CD4-positive, CD25-positive, alpha-beta regulatory T cell (primary cell): ENCODE measurements around the gene TC2N. TPM values are rescaled to one million over a fixed set of nuclear protein-coding genes. Genes with fewer than 3 reads are reported as not detected.

Experiments
- ATAC-seq, 2 donors: fragments of 150-1000 bp; cut with Tn5 transposase; one replicate each; pipeline ENCODE4 v1.10.0; 2021; ENCODE audit warnings: low read depth in 2 of 2, moderate number of reproducible peaks in 2 of 2, moderate library complexity in 1 of 2
- DNase-seq, 3 donors: peaks; one replicate each; pipeline versions ENCODE4 v3.0.0 to v3.0.0-alpha.2; 2012 to 2022; ENCODE audit warnings: mixed read lengths in 1 of 3
- H3K27ac ChIP-seq: one replicate; pipeline ENCODE4 v1.7.0; 2013; ENCODE audit warnings: mild to moderate bottlenecking, low read length; ENCODE audit not compliant: insufficient read depth, poor library complexity, severe bottlenecking
- H3K27me3 ChIP-seq: one replicate; pipeline ENCODE4 v1.7.0; 2013; ENCODE audit warnings: low read length; ENCODE audit not compliant: control insufficient read depth, insufficient read depth
- H3K36me3 ChIP-seq: one replicate; pipeline ENCODE4 v1.7.0; 2013; ENCODE audit warnings: mild to moderate bottlenecking, low read length, moderate library complexity; ENCODE audit not compliant: control insufficient read depth, insufficient read depth
- H3K4me1 ChIP-seq: 2 replicates; pipeline ENCODE4 v1.7.0; 2013; ENCODE audit warnings: mild to moderate bottlenecking, low read length; ENCODE audit not compliant: insufficient read depth, control insufficient read depth, poor library complexity, severe bottlenecking
- H3K4me3 ChIP-seq: one replicate; pipeline ENCODE4 v1.7.0; 2013; ENCODE audit warnings: low read depth, mild to moderate bottlenecking, low read length, moderate library complexity
- H3K9me3 ChIP-seq, 2 experiments: 1 replicate in 1 of 2; 2 replicates in 1 of 2; pipeline ENCODE4 v1.7.0; 2013; ENCODE audit warnings: low read length in 2 of 2, mild to moderate bottlenecking in 1 of 2, moderate library complexity in 1 of 2; ENCODE audit not compliant: control insufficient read depth in 2 of 2
- H3K27ac Mint-ChIP-seq, 3 donors: one replicate each; pipeline ENCODE4 v1.8.0; 2020 to 2022; ENCODE audit warnings: mild to moderate bottlenecking in 3 of 3, mixed read lengths in 3 of 3, moderate library complexity in 2 of 3
- H3K27me3 Mint-ChIP-seq: one replicate; pipeline ENCODE4 v1.8.0; 2022; ENCODE audit warnings: mild to moderate bottlenecking, mixed read lengths
- H3K36me3 Mint-ChIP-seq: one replicate; pipeline ENCODE4 v1.8.0; 2020; ENCODE audit warnings: mixed read lengths
- H3K4me1 Mint-ChIP-seq, 4 donors: one replicate each; pipeline ENCODE4 v1.8.0; 2020 to 2022; ENCODE audit warnings: mixed read lengths in 4 of 4, mild to moderate bottlenecking in 1 of 4
- H3K4me3 Mint-ChIP-seq, 4 donors: one replicate each; pipeline ENCODE4 v1.8.0; 2020 to 2022; ENCODE audit warnings: mild to moderate bottlenecking in 4 of 4, mixed read lengths in 4 of 4, moderate library complexity in 3 of 4
- H3K9me3 Mint-ChIP-seq, 7 donors: one replicate each; pipeline ENCODE4 v1.8.0; 2020 to 2022; ENCODE audit warnings: mixed read lengths in 7 of 7, mild to moderate bottlenecking in 3 of 7, moderate library complexity in 2 of 7
- polyA plus RNA-seq, 4 donors: library from polyadenylated mRNA; unstranded; fragments of 300-500 nt; fragmentation: Illumina TruSeq; gene quantifications; one replicate each; pipeline ENCODE4 v1.2.3, GENCODE V29; 2021
- total RNA-seq: library from RNA; stranded (reverse); gene quantifications from one replicate; pipeline ENCODE4 v1.2.3, GENCODE V29; 2022

TC2N gene
- total and polyA plus RNA-seq, 5 donors from 2014 or later, result 68.8 to 138 (median 98.5) TPM

GRCh38 chr14:91751719-91752118 lies 115.6 kb downstream of the TC2N start:
- H3K4me1 Mint-ChIP-seq, result no peaks in the 10 kb centered on the region
- no peak overlapping the region for H3K4me3 Mint-ChIP-seq
- H3K27me3 Mint-ChIP-seq, result peaks cover 11% of the 10 kb centered on the region
- H3K9me3 ChIP-seq, result no peaks in the 10 kb centered on the region
- ATAC-seq, result no peak
- no peaks in the 10 kb centered on the region for H3K36me3 ChIP-seq
- peaks cover 2% of the 10 kb centered on the region for H3K27me3 ChIP-seq
- no peak overlapping the region for H3K27ac Mint-ChIP-seq
- H3K27ac ChIP-seq, result no peak overlapping the region
- H3K4me3 ChIP-seq, result no peak overlapping the region
- peaks cover 0 to 4% (median 0%) of the 10 kb centered on the region in 7 donors for H3K9me3 Mint-ChIP-seq
- no peaks in the 10 kb centered on the region for H3K36me3 Mint-ChIP-seq
- DNase-seq, result no peak
- H3K4me1 ChIP-seq, result no peaks in the 10 kb centered on the region

GRCh38 chr14:91750634-91751198 lies 116.6 kb downstream of the TC2N start:
- H3K4me1 ChIP-seq, result no peaks in the 10 kb centered on the region
- Mint-ChIP-seq H3K9me3 (peaks cover 0 to 4% (median 0%) of the 10 kb centered on the region in 7 donors), H3K36me3 (no peaks in the 10 kb centered on the region), H3K27me3 (peaks cover 15% of the 10 kb centered on the region), H3K27ac (no peak overlapping the region), H3K4me1 (peaks cover 0 to under 1% (median 0%) of the 10 kb centered on the region in 4 donors), H3K4me3 (no peak overlapping the region)
- no peaks in the 10 kb centered on the region for H3K36me3 ChIP-seq
- H3K27me3 ChIP-seq, result peaks cover 2% of the 10 kb centered on the region
- ATAC-seq (no peak), DNase-seq (no peak)
- no peak overlapping the region for H3K27ac ChIP-seq
- H3K4me3 ChIP-seq, result no peak overlapping the region
- H3K9me3 ChIP-seq, result no peaks in the 10 kb centered on the region

- Histone ChIP-seq H3K27me3 (peaks cover 2% of the 10 kb centered on the region), H3K4me3 (no peak overlapping the region), H3K9me3 (no peaks in the 10 kb centered on the region), H3K36me3 (no peaks in the 10 kb centered on the region), H3K27ac (no peak overlapping the region), H3K4me1 (no peaks in the 10 kb centered on the region)
- Mint-ChIP-seq H3K9me3 (peaks cover 0 to 4% (median 0%) of the 10 kb centered on the region in 7 donors), H3K4me3 (no peak overlapping the region), H3K4me1 (peaks cover 0 to 6% (median 0%) of the 10 kb centered on the region in 4 donors), H3K36me3 (no peaks in the 10 kb centered on the region), H3K27ac (no peak overlapping the region), H3K27me3 (peaks cover 21% of the 10 kb centered on the region)
- no peak for DNase-seq
- no peak for ATAC-seq
Measured at GRCh38 chr14:91749868-91750267, 117.5 kb downstream of the TC2N start.

- Histone ChIP-seq H3K27ac (no peak overlapping the region), H3K4me3 (no peak overlapping the region), H3K27me3 (peaks cover 2% of the 10 kb centered on the region), H3K36me3 (no peaks in the 10 kb centered on the region), H3K9me3 (no peaks in the 10 kb centered on the region), H3K4me1 (no peaks in the 10 kb centered on the region)
- no peak for ATAC-seq
- H3K4me1 Mint-ChIP-seq, result peaks cover 0 to 6% (median 0%) of the 10 kb centered on the region in 4 donors
- H3K27me3 Mint-ChIP-seq, result peaks cover 21% of the 10 kb centered on the region
- H3K4me3 Mint-ChIP-seq, result no peak overlapping the region
- H3K36me3 Mint-ChIP-seq, result no peaks in the 10 kb centered on the region
- no peak overlapping the region for H3K27ac Mint-ChIP-seq
- DNase-seq, result no peak
- H3K9me3 Mint-ChIP-seq, result peaks cover 0 to 4% (median 0%) of the 10 kb centered on the region in 7 donors
Measured at GRCh38 chr14:91748049-91748448, 119.3 kb downstream of the TC2N start.

- Histone ChIP-seq H3K9me3 (no peaks in the 10 kb centered on the region), H3K27me3 (peaks cover 2% of the 10 kb centered on the region), H3K4me1 (no peaks in the 10 kb centered on the region), H3K27ac (no peak overlapping the region), H3K4me3 (no peak overlapping the region), H3K36me3 (no peaks in the 10 kb centered on the region)
- DNase-seq (no peak), ATAC-seq (no peak)
- Mint-ChIP-seq H3K36me3 (no peaks in the 10 kb centered on the region), H3K9me3 (peaks cover 0 to 3% (median 0%) of the 10 kb centered on the region in 7 donors), H3K27ac (no peak overlapping the region), H3K4me3 (no peak overlapping the region), H3K27me3 (peaks cover 25% of the 10 kb centered on the region), H3K4me1 (peaks cover 0 to 6% (median 0%) of the 10 kb centered on the region in 4 donors)
Measured at GRCh38 chr14:91745344-91745743, 122.0 kb downstream of the TC2N start.

- H3K27ac Mint-ChIP-seq, result no peak overlapping the region
- no peaks in the 10 kb centered on the region for H3K36me3 Mint-ChIP-seq
- Histone ChIP-seq H3K4me3 (no peak overlapping the region), H3K36me3 (no peaks in the 10 kb centered on the region), H3K27ac (no peak overlapping the region), H3K27me3 (peaks cover 2% of the 10 kb centered on the region), H3K9me3 (no peaks in the 10 kb centered on the region), H3K4me1 (no peaks in the 10 kb centered on the region)
- ATAC-seq (no peak), DNase-seq (no peak)
- no peak overlapping the region for H3K4me3 Mint-ChIP-seq
- peaks cover 0 to 5% (median 0%) of the 10 kb centered on the region in 7 donors for H3K9me3 Mint-ChIP-seq
- H3K4me1 Mint-ChIP-seq, result peaks cover 0 to 6% (median 0%) of the 10 kb centered on the region in 4 donors
- peaks cover 20% of the 10 kb centered on the region for H3K27me3 Mint-ChIP-seq
Measured at GRCh38 chr14:91744068-91744480, 123.3 kb downstream of the TC2N start.

- Mint-ChIP-seq H3K9me3 (peaks cover 0 to 5% (median 1%) of the 10 kb centered on the region in 7 donors), H3K4me1 (peaks cover 0 to 6% (median 0%) of the 10 kb centered on the region in 4 donors), H3K27me3 (peaks cover 21% of the 10 kb centered on the region), H3K27ac (no peak overlapping the region), H3K36me3 (no peaks in the 10 kb centered on the region), H3K4me3 (no peak overlapping the region)
- ATAC-seq (no peak), DNase-seq (no peak)
- Histone ChIP-seq H3K4me1 (no peaks in the 10 kb centered on the region), H3K9me3 (no peaks in the 10 kb centered on the region), H3K27ac (no peak overlapping the region), H3K36me3 (no peaks in the 10 kb centered on the region), H3K27me3 (peaks cover 2% of the 10 kb centered on the region), H3K4me3 (no peak overlapping the region)
Measured at GRCh38 chr14:91743305-91743653, 124.1 kb downstream of the TC2N start.

GRCh38 chr14:91742621-91743304 lies 124.6 kb downstream of the TC2N start:
- Mint-ChIP-seq H3K27me3 (peaks cover 22% of the 10 kb centered on the region), H3K4me1 (peaks cover 0 to 6% (median 0%) of the 10 kb centered on the region in 4 donors), H3K9me3 (peaks cover 0 to 5% (median 1%) of the 10 kb centered on the region in 7 donors), H3K27ac (no peak overlapping the region), H3K36me3 (no peaks in the 10 kb centered on the region), H3K4me3 (no peak overlapping the region)
- ATAC-seq (no peak), DNase-seq (no peak)
- Histone ChIP-seq H3K27me3 (peaks cover 2% of the 10 kb centered on the region), H3K4me1 (no peaks in the 10 kb centered on the region), H3K4me3 (no peak overlapping the region), H3K36me3 (no peaks in the 10 kb centered on the region), H3K27ac (no peak overlapping the region), H3K9me3 (no peaks in the 10 kb centered on the region)
